ENCODE data around the gene BATF3.
"Not testable (repeated sequence)": the region's sequence is repeated elsewhere in the genome, so short reads cannot be mapped to it uniquely, and the experiment has no call there.

Gene BATF3

GRCh38 chr1:212655668-212656440 is 43.8 kb downstream of the BATF3 start:
- no peak for DNase-seq

- no peak for DNase-seq
Measured at GRCh38 chr1:212652609-212653008, 47.0 kb downstream of the BATF3 start.

GRCh38 chr1:212651977-212652376 is 47.7 kb downstream of the BATF3 start:
- no peak for DNase-seq

- no peak for DNase-seq
Measured at GRCh38 chr1:212651521-212651920, 48.1 kb downstream of the BATF3 start.

- DNase-seq = no peak
Measured at GRCh38 chr1:212650228-212650627, 49.4 kb downstream of the BATF3 start.

GRCh38 chr1:212649020-212649419 is 50.6 kb downstream of the BATF3 start:
- DNase-seq = no peak

GRCh38 chr1:212648431-212648830 is 51.2 kb downstream of the BATF3 start:
- DNase-seq = no peak

- DNase-seq = no peak
Measured at GRCh38 chr1:212647004-212647403, 52.6 kb downstream of the BATF3 start.

GRCh38 chr1:212646588-212646987 is 53.1 kb downstream of the BATF3 start:
- no peak for DNase-seq

- DNase-seq = no peak
Measured at GRCh38 chr1:212645546-212646543, 53.8 kb downstream of the BATF3 start.

GRCh38 chr1:212644866-212645545 is 54.6 kb downstream of the BATF3 start:
- DNase-seq = no peak

- no peak for DNase-seq
Measured at GRCh38 chr1:212643877-212644276, 55.8 kb downstream of the BATF3 start.

- no peak for DNase-seq
Measured at GRCh38 chr1:212641956-212642355, 57.7 kb downstream of the BATF3 start.

GRCh38 chr1:212640223-212640878 is 59.3 kb downstream of the BATF3 start:
- DNase-seq = no peak

- DNase-seq = not testable (repeated sequence)
Measured at GRCh38 chr1:212639524-212639923, 60.1 kb downstream of the BATF3 start.

- no peak for DNase-seq
Measured at GRCh38 chr1:212638492-212639151, 61.0 kb downstream of the BATF3 start.

GRCh38 chr1:212637902-212638301 is 61.7 kb downstream of the BATF3 start:
- DNase-seq = no peak

Data from CD4-positive, alpha-beta T cell treated with Interferon gamma for 1 hour (primary cell).